ENCODE data around the gene PDLIM1. TPM values are rescaled to one million over a fixed set of nuclear protein-coding genes. Genes with fewer than 3 reads are reported as not detected.

The PDLIM1 gene
- total and polyA plus RNA-seq, 2 experiments from 2014 or later, result 111 to 233 TPM

GRCh38 chr10:95280637-95281036, 10.2 kb downstream of the PDLIM1 start:
- Mint-ChIP-seq H3K36me3 (ENCODE audit: low read depth) (no peaks in the 10 kb centered on the region), H3K27me3 (ENCODE audit: insufficient read depth, low read depth, poor library complexity) (no peaks in the 10 kb centered on the region), H3K4me1 (peaks cover 35% of the 10 kb centered on the region), H3K4me3 (no peak overlapping the region), H3K9me3 (no peaks in the 10 kb centered on the region), H3K27ac (no peak overlapping the region)
- ATAC-seq, result no peak
- Histone ChIP-seq H3K36me3 (ENCODE audit: insufficient read depth) (no peaks in the 10 kb centered on the region), H3K4me2 (no peak overlapping the region), H4K20me1 (replicated peaks; ENCODE audit: insufficient read depth) (peaks cover 46% of the 10 kb centered on the region), H3K79me2 (replicated peaks; ENCODE audit: insufficient read depth) (peaks cover 100% of the 10 kb centered on the region), H3K9me2 (ENCODE audit: insufficient read depth) (no peaks in the 10 kb centered on the region), H3K27me3 (ENCODE audit: insufficient read depth) (no peaks in the 10 kb centered on the region), H3K4me1 (ENCODE audit: insufficient read depth) (peaks cover 23% of the 10 kb centered on the region), H3K27ac (ENCODE audit: low read depth) (0 out of 2 replicates have a peak overlapping the region, but pooled peaks have one; percentile 33), H2AFZ (no peak overlapping the region), H3K4me3 (no peak overlapping the region), H3F3A (replicated peaks; ENCODE audit: low read depth) (0 out of 2 replicates have a peak, but pooled peaks cover 5% of the 10 kb centered on the region)
- DNase-seq (ENCODE audit: low spot score), result no peak
- no peak for TF ChIP-seq CREB1 (CRISPR knock-in tag; IDR thresholded peaks at IDR 0.05; ENCODE audit: low read depth)
- TF ChIP-seq CTCF (conservative IDR thresholded peaks at IDR 0.05; ENCODE audit: low read depth in 2 of 2), result no peak
- no peak for TF ChIP-seq NANOG (IDR thresholded peaks at IDR 0.05; ENCODE audit: borderline replicate concordance)
- no peak for TF ChIP-seq JUNB (IDR thresholded peaks at IDR 0.05; ENCODE audit: unreplicated experiment)
- no peak for TF ChIP-seq REST (IDR thresholded peaks at IDR 0.05; ENCODE audit: unreplicated experiment)
- TF ChIP-seq ZNF331 (CRISPR knock-in tag; IDR thresholded peaks at IDR 0.05; ENCODE audit: low read depth), result no peak
- TF ChIP-seq ZNF462 (CRISPR knock-in tag; IDR thresholded peaks at IDR 0.05), result no peak
- no peak for TF ChIP-seq ZNF114 (CRISPR knock-in tag; IDR thresholded peaks at IDR 0.05)
- no peak for TF ChIP-seq EZH2phosphoT487 (IDR thresholded peaks at IDR 0.05; ENCODE audit: unreplicated experiment)
- no peak for TF ChIP-seq POLR2AphosphoS5 (IDR thresholded peaks at IDR 0.05; ENCODE audit: low read depth)
- TF ChIP-seq ETS1 (IDR thresholded peaks at IDR 0.05), result no peak
- no peak for TF ChIP-seq STAT1 (IDR thresholded peaks at IDR 0.05; ENCODE audit: unreplicated experiment)
